Activated CD4-positive, alpha-beta T cell treated with anti-CD3 and anti-CD28 coated beads, Interleukin-2, amount 50 U/mL, for 16 hours (primary cell): ENCODE data around the gene PCGF3.
"Not testable (repeated sequence)": the region's sequence is repeated elsewhere in the genome, so short reads cannot be mapped to it uniquely, and the experiment has no call there.

Experiments used
- DNase-seq: peaks from one replicate; pipeline ENCODE4 v3.0.0-alpha.2; 2020

Gene PCGF3

DNA sequence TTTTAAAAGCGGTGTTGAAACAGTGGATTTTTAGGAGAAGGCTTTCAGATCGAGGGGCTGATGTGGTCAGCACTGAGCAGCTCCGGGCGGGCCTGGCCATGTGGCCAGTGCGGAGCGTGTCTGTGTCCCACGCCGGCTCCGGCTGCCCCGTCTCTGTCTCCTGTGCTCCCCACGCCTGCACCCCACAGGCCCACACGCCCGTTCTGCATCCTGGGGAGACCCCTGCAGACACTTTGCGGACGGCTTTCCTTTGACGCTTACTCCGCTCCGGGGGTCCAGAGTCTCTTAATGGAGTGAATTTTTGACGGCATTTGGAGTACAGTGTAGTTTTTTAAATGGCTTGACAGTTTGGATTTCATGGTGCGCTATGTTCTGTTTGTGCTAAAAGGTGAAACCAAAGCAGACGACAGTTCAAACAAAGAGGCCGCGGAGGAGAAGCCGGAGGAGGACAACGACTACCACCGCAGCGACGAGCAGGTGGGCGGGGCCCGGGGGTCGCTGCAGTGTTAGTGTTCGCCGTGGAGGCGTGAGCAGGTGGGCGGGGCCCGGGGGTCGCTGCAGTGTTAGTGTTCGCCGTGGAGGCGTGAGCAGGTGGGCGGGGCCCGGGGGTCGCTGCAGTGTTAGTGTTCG lies 38.7 kb downstream of the PCGF3 start:
- no peak for DNase-seq

DNA sequence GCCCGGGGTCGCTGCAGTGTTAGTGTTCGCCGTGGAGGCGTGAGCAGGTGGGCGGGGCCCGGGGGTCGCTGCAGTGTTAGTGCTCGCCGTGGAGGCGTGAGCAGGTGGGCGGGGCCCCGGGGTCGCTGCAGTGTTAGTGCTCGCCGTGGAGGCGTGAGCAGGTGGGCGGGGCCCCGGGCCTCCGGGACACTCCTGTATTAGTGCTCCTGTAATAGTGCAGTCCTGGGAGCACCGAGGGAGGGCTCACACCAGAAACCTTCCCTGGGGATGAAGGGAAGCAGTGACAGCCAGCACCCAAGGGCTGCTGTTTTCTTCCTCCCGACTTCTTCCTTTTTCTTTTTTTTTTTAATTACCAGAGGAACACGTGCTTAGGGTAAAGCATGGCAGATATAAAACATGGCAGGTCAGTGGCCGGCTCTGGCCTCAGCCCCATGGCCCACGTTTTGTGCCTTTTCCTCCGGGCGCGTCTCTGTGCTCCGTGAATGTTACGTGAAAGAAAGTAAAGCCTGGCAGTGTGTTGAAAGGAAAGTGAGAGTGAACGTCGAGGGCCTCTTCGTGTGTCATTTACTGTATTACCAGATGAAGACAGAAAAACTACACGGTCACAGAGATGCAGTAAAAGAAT lies 42.0 kb downstream of the PCGF3 start:
- no peak for DNase-seq

DNA sequence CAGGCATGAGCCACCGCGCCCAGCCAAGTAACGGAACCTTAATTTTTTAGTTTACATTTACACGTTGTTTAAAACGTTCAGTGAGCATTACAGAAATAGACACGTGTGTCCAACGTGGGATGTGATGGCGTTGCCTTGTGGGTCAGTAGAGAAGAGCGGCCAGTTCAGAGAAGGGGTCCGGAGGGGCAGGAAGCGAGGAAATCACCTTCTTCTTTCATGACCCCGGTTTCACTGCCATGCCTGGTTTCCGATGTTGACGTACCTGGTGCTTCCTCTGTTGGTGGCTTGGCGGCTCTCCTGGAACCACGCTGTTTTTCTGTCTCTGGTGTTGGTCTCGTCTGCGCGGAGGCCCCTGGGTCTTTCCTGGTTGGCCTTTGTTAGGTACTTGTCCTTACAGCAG lies 42.8 kb downstream of the PCGF3 start:
- DNase-seq: no peak

DNA sequence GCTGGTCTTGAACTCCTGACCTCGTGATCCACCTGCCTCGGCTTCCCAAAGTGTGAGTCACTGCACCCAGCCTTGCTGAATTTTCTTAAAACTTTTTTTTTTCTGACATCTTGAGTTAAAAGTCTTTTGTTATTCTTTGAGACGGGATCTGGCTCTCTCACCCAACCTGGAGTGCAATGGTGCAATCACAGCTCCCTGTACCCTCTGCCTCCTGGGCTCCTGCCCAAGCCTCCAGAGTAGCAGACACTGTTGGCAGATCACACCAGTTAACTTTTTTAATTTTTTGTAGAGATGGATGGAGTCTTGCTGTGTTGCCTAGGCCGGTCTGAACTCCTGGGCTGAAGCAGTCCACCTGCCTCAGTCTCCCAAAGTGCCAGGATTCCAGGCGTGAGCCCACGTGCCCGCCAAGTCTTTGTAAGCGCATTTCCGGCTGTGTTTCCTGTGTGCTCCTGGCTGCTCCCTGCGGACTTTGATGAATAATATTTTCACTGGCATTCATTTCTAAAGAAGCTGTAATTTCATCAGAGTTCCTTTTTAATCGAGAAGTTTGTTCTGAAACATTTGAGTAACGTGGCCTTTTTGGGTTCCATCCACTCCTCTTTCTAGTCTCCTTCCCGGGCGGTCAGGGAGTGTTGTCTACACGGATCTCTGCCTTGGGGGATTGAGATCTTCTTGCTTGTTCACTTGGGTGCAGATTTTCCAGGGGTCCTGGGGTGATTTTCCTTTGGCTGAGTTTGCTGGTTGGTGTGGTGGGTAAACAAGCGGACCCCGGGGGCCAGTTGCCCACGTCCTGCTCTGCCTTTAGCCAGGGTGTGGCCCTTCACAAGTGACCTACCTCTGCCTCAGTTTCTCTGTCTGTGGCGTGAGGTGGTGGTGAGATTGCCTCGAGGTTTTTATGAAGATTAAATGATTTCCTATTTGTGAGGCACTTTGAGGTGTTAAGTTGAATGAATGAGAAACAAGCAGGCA lies 44.4 kb downstream of the PCGF3 start:
- no peak for DNase-seq

DNA sequence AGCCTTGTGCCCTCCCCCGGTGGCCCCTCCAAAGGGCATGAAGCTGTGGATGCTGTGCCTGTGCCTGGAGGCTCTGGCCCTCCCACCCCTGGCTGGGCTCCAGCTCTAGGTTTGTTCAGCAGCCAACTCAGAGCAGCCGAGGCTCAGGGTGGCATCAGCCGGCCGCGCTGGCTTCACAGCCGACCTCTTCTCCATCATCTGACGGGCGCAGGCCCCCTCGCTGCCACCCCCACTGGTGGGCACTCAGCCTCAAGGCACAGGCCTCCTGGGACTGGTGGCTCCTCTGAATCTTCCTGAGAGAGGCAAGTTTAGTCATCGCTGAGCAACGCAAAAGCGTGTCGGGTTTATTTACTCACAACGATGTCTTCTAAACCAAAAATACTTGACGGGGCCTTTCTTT lies 46.0 kb downstream of the PCGF3 start:
- DNase-seq: no peak

DNA sequence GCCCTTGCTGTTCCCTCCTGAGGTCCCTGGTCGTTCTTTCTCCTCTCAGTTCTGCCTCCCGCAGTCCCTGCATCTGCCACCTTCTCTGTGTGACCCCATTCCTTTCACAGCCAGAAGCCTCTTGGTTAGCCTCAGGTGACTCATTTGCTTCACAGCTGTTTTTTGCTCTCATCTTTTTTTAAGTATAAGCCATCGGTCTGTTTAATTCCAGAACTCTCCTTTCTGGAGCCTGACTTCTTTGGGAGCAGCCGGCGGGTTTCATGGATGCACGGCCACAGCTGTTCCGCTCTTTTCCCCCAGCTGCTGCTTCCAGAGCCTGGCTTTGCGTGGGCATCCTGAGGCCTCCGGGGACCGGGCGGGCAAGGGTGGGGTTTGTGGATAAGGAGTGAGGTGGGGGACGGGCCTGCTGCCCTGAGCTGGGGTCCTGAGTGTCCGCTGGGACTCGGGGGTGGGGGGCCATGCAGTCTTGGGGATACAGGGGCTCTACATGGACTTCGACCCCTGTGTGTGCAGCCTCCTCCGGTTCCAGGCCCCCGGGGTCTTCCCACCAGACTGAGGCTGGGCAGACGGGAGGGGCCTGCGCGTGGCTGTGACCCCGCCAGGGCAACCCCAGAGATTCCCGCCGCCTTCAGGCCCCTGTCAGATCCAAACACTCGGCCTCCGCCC lies 46.7 kb downstream of the PCGF3 start:
- DNase-seq: no peak

DNA sequence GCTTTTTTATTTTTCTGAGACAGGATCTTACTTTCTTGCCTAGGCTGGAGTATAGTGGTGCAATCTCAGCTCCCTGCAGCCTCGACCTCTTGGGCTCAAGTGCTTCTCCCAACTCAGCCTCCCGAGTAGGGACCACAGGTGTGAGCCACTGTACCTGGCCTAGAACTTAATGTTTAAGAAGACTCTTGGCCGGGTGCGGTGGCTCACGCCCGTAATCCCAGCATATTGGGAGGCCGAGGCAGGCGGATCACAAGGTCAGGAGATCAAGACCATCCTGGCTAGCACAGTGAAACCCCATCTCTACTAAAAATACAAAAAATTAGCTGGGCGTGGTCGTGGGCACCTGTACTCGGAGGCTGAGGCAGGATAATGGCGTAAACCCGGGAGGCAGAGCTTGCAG lies 47.6 kb downstream of the PCGF3 start:
- not testable (repeated sequence) for DNase-seq

DNA sequence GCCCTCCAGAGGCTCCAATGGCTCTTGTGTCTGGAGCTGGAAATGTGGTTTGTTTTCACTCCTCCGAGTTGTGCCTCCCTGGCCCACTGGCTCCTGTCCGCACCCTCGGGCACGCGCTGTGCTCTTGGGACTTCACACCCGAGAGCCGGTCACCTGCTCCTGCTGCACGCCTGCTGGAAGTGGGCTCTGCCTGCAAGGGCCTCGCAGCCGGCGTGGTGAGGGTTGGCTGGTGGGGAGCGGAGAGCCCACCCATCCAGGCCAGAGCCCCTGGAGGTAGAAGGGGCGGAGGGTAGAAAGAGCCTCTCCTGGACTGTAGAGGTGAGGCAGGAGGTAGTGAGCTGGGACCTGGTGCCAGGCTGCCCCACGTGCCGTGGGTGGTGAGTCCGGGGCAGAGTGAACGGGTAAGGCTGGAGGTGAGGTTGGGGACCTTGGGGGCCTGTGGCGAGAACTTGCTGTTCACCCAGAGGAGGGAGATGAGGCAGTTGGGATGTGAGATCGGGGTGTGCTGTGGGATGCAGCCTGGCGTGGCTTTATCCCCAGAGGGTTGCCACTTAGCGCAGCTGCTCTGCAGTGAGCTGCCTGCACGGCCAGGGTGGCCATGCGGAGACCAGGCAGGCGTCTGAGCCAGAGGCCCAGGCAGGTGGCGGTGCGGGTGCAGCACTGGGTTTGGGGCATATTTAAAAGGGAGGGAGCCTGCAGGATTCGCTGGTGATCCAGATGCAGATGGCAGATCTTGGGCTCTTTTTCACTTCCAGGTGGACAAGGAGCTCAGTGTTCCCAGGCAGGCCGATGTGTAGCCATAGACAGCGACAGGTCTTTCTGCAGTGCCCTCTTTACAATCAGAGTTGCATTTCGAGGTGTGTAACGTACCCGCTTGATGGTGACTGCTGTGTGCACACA lies 48.8 kb downstream of the PCGF3 start:
- no peak for DNase-seq

DNA sequence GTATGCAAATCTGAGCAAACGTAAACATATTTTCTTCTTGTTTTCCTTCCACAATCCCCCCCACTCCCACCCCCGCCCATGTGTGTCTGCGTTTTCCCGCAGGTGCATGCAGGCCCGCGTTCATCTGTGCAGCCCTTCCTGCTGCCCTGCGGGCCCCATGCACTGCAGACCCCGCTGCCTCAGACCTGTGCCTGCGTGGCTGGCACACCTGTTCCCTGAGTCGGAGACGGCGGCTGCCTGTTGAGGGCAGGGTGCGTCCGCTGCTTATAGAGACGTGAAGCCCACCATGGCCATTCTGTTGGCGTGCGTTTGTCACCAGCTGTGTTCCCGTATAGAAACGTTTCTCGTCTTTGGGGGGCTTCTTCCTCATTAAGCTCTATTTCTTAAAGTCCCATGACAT lies 51.5 kb downstream of the PCGF3 start:
- no peak for DNase-seq

DNA sequence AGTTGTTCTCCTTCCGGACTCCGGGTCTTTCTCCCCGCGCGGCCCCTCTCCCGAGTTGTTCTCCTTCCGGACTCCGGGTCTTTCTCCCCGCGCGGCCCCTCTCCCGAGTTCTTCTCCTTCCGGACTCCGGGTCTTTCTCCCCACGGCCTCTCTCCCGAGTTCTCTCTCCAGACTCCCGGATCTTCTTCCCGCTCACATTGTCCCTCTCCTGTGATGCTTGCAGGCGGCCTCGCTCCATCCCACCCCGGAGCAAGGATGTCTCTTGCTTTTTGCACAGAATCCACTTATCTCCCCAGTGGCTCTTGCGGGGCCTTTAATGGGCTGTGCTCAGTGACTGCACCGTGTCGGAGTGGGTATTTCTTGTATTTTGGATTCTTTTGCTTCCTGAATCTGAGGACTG lies 54.2 kb downstream of the PCGF3 start:
- not testable (repeated sequence) for DNase-seq

DNA sequence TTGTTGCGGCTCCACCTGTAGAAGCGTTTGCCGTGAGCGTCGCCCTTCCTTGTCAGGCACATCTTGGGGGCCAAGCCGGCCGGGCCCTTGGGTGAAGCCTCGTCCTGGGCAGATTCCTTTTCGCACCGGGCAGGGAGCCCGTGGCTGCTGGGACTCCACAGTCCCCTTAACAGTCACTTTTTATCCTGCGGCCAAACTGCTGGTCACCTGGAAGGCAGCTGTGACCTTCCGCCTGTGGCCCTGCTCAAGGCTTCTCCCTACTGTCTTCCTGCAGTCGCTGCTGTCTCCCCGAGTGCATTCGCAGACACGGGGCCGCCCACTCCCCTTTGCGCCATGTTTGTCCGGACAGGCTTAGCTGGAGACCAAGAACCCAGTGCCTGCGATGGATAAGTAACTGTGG lies 55.0 kb downstream of the PCGF3 start:
- DNase-seq: no peak

DNA sequence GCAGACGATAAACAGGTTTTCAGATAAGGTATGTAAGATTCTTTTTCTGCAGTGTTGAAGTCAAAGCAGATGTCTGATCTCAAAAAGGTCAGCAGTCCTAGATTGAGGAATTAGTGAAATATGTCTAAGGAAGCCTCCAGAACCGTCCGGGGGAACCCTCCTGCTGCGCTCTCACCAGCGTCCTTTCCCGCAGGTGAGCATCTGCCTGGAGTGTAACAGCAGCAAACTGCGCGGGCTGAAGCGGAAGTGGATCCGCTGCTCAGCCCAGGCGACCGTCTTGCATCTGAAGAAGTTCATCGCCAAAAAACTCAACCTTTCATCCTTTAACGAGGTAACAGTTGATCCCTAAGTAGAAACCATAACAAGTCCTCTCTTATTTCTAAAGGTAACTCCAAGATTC lies 55.5 kb downstream of the PCGF3 start:
- no peak for DNase-seq

DNA sequence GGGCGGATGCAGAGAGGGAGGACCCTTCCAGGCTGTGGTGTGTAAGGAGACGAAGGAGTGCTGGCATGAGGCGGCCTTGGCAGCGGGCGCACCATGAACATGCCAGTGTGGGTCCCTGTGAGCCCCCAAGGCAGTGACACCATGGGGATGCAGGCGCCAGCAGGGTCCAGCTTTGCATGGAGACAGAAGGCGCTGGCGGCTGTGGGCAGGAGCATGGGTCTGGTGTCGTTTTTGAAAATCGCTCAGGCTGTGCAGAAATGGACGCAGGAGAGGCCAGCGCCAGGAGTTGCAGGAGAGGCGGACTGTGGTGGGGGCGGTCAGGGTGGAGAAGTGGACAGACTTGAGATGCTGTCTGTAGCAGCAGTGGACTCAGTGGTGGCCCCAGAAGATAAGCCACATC lies 56.1 kb downstream of the PCGF3 start:
- DNase-seq: no peak

DNA sequence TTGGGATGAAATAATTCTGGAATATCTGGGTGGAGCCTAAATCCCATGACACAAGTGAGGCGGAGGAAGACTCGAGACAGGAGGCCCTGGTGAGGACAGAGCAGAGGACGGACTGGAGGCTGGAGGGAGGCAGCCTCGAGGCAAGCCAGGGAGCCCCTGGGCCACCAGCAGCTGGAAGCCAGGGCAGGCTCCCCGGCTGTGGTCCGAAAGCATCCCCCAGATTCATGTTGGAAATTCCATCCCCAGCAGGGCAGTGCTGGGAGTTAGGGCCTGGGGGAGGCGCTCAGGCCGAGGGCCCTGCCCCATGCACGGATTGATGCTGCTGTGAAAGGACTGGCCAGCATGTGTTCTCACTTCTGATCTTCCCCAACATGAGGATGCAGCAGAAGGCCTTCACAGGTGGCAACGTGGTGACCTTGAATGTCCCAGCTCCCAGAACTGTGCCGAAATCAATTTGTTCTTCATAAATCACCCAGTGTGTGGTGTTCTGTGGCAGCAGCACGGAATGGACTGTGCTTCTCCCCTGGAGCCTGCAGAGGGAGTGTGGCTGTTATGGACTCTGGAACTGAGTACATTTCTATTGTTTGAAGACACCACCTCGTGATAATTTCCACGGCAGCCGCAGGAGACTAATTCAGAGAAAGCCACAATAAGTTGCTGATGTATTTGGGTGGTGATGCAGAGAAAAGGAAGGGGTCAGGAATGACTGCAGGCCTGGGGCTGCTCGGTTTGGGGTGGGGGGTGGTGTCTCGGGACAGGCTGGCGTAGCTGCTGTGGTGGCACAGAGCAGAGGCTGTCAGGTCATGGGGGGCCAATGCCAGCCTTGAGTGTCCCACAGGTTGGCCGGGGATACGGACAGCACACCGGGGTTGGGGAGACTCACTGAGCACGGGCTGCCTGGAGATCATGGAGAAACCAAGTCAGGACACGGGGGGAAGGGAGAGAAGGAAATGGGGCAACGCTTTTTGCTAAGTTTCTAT lies 56.9 kb downstream of the PCGF3 start:
- DNase-seq: no peak

DNA sequence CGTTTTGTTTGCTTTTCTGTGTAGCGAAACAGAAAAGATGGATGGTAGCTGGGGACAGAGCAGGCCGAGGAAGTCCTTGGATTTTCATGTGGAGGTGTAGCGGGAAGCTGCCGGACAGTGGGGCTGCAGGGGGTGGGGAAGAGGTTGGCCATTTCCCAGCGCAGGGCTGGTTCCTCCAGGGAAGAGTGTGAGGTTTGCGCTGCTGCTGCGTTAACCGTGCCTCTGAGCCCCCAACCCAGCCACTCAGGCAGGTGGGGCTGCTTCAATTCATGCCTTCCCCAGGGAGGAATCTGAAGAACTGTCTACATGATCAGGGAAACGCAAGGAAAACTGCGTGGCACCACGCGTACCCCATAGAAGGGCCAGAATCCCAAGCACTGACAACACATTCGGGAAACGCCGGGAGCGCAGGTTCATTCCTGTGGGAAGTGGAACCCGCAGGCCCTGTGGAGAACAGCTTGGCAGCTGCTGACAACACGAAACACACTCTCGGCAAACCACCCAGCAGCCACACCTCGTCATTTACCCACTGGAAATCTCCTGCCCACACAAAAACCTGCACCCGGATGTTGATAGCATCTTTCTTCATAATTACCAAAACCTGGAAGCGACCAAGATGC lies 57.7 kb downstream of the PCGF3 start:
- DNase-seq: no peak

DNA sequence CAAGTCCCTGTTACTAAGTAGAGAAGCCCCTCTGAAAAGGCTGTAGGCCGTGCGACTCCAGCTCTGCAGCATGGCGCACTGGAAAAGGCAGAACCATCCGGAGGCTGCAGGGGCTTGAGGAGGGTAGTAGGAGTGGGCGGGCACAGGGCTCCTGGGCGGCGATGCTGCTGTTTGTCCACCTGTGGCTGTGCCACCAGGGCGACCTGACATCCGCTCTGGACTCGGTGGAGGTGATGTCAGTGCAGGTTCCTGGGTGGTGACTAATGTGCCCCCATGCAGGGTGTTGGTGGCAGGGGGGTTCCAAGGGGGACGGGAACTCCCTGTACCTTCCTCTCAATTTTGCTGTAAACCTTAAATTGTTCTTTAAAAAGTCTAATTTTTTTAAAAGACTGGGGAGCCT lies 58.3 kb downstream of the PCGF3 start:
- no peak for DNase-seq

DNA sequence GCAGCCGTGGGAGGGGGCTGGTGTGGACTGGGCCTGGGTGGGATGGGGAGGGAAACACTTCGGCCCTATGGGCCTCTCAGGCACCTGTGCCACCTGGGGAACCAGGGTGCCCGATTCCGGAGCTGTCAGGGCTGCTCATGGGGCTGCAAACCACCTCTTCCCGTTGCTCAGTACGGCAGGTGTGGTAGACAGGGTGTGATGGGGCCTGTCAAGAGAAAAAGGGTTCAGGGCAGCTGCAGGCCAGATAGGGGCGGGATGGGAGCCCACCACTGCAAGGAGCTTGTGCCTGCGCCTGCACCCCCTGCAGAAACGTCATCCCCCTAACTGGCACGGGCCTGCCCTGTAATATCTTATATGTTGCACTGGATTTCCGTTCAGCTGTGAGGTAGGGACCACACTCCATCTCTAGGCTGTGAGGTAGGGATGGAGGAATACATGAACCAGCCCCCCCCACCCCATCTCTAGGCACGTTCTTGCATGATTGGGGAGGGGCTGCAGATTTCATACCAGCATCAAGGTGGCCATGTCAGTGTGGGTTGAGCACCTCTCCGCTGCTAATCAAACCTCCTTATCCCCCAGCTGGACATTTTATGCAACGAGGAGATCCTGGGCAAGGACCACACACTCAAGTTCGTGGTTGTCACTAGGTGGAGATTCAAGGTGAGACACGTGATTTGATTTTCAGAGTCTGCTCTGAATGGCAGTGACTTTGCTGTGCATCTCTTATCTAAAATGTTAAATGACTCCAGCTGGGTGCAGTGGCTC lies 59.0 kb downstream of the PCGF3 start:
- DNase-seq: no peak

DNA sequence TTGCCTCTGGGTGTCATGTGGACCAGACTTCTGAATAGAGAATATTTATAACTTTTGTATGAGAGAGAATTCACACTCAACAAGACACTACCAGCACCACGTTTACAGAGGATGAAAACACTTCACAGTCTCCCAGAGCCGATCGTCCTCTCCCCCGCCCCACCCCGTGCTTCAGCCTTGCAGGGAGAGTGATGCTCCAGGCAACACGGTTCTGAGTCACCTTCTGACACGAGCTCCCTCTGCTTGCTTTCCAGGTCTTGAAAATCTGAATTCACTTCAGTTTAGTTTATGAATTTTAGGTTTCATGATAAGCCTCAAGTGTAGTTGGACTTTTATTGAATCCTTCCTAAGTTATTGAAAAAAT lies 60.5 kb downstream of the PCGF3 start:
- DNase-seq: no peak

DNA sequence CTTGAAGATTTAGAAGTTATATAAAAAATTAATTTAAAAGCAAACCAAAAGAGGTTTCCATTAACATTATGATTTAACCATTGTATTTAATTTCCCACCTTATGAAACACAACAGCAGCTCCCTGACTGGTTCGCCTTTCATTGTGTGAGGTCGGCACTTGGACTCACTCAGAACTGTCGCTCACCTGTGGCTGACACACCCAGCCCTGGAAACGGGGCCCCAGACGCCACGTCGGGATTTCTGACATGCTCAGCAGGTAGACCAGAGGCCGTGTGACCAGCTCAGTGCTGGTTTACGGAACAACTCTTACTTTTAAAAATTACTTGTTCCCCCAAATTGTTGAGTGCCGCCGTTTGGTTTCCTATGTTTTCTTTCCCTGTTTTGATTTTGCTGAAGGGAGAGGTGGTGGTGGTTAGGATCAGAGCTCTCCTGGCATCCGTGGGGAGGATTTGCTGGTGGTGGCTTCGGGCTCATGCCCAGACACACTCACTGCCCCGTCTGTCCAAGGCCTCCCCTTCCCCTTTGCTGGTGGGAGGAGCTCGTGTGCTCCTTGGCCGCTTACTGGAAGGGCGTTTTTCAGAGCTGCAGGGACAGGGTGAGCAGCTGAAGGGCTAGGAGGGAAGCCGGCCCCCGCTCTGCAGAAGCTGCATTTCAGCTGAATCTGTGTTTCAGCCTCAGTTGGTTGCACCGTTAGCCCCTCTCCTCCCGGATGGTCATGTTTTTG lies 61.1 kb downstream of the PCGF3 start:
- no peak for DNase-seq
